Endothelial cell of umbilical vein (primary cell): Measurements from ENCODE around the gene CMIP. TPM values are rescaled to one million over a fixed set of nuclear protein-coding genes. Genes with fewer than 3 reads are reported as not detected.

Experiments
- BruUV-seq: library from RNA; stranded (reverse); fragments of 400-500 nt; replicated peaks from 2 replicates; lab custom pipeline; 2021; lab: Mats Ljungman, UMichigan
- CTCF ChIA-PET: fragments of 300-600, 350-600 bp; sonication (Branson Sonifier 250); formaldehyde crosslinking; loops from one replicate; lab custom pipeline; 2021; ENCODE audit warnings: antibody characterized with exemption, inconsistent platforms; lab: Charles Lee
- POLR2A ChIA-PET: fragments of 300-600, 350-600 bp; sonication (Branson Sonifier 250); formaldehyde crosslinking; loops from one replicate; lab custom pipeline; 2021; ENCODE audit warnings: antibody characterized with exemption, inconsistent platforms; lab: Charles Lee
- DNase-seq: peaks from one replicate; pipeline ENCODE4 v3.0.0-alpha.2; 2011; ENCODE audit warnings: low read depth, low spot score
- FAIRE-seq: peaks from 2 replicates; lab custom pipeline; 2011; peaks lifted over from hg19 to GRCh38; lab: Jason Lieb, UNC
- H2AFZ ChIP-seq: 2 replicates; pipeline ENCODE4 v1.6.0; 2012; ENCODE audit warnings: low read depth, low read length, control low read depth, inconsistent platforms
- H3K27ac ChIP-seq: 2 replicates; pipeline ENCODE4 v1.5.1; 2011; ENCODE audit warnings: low read depth, mild to moderate bottlenecking, control low read depth, low read length, moderate library complexity; ENCODE audit not compliant: insufficient read depth
- H3K27me3 ChIP-seq, 2 experiments: 2 replicates each; pipeline versions ENCODE4 v1.6.0 to v1.6.1; 2011; ENCODE audit warnings: low read length in 2 of 2, mixed read lengths in 1 of 2; ENCODE audit not compliant: control insufficient read depth in 2 of 2, insufficient read depth in 2 of 2
- H3K36me3 ChIP-seq, 2 experiments: 2 replicates in 1 of 2; 3 replicates in 1 of 2; pipeline ENCODE4 v1.5.1; 2011; ENCODE audit warnings: low read length in 2 of 2, mild to moderate bottlenecking in 1 of 2, moderate library complexity in 1 of 2; ENCODE audit not compliant: control insufficient read depth in 2 of 2, insufficient read depth in 2 of 2; ENCODE audit errors: extremely low read depth in 1 of 2
- H3K4me1 ChIP-seq: 3 replicates; pipeline ENCODE4 v1.5.1; 2011; ENCODE audit warnings: mild to moderate bottlenecking, low read length; ENCODE audit not compliant: control insufficient read depth, insufficient read depth; ENCODE audit errors: extremely low read depth
- H3K4me2 ChIP-seq: 2 replicates; pipeline ENCODE4 v1.6.1; 2011; ENCODE audit warnings: low read length, control low read depth, mixed read lengths; ENCODE audit not compliant: insufficient read depth
- H3K4me3 ChIP-seq, 3 experiments: fragments of 200-600 bp in 1 of 3; sonication (generic), shearing (Covaris generic) in 1 of 3; replicated peaks in 1 of 3; 2 replicates each; pipeline ENCODE4 v1.5.1; 2011 to 2016; ENCODE audit warnings: control low read depth in 3 of 3, low read length in 3 of 3, mild to moderate bottlenecking in 2 of 3, inconsistent platforms in 1 of 3, low read depth in 1 of 3, moderate library complexity in 1 of 3; ENCODE audit not compliant: insufficient read depth in 1 of 3
- H3K79me2 ChIP-seq: 2 replicates; pipeline ENCODE4 v1.6.0; 2012; ENCODE audit warnings: low read length, inconsistent platforms; ENCODE audit not compliant: control insufficient read depth, insufficient read depth
- H3K9ac ChIP-seq: replicated peaks from 2 replicates; pipeline ENCODE3; 2011; ENCODE audit warnings: low read length, control low read depth; ENCODE audit not compliant: insufficient read depth; ENCODE audit errors: extremely low read depth
- H3K9me1 ChIP-seq: replicated peaks from 3 replicates; pipeline ENCODE4 v1.6.0; 2011; ENCODE audit warnings: mild to moderate bottlenecking, low read length; ENCODE audit not compliant: control insufficient read depth, insufficient read depth; ENCODE audit errors: extremely low read depth
- H3K9me3 ChIP-seq: replicated peaks from 2 replicates; pipeline ENCODE4 v1.5.1; 2012; ENCODE audit warnings: low read length, inconsistent platforms; ENCODE audit not compliant: control insufficient read depth, insufficient read depth
- H4K20me1 ChIP-seq: replicated peaks from 2 replicates; pipeline ENCODE3; 2011; ENCODE audit warnings: mild to moderate bottlenecking, low read length; ENCODE audit not compliant: control insufficient read depth, insufficient read depth; ENCODE audit errors: extremely low read depth
- CTCF ChIP-seq, 2 donors: IDR thresholded peaks; 1 replicate in 1 of 2; 2 replicates in 1 of 2; pipeline ENCODE4 v1.5.1; 2011; ENCODE audit warnings: low read length in 2 of 2, mild to moderate bottlenecking in 2 of 2, moderate library complexity in 2 of 2, control low read depth in 1 of 2, inconsistent platforms in 1 of 2, low read depth in 1 of 2; ENCODE audit not compliant: insufficient read depth in 1 of 2; ENCODE audit errors: extremely low read depth in 1 of 2
- EZH2 ChIP-seq: IDR thresholded peaks from 2 replicates; pipeline ENCODE4 v1.6.1; 2012; ENCODE audit warnings: borderline replicate concordance, low read depth, mild to moderate bottlenecking, moderate library complexity, low read length, inconsistent platforms; ENCODE audit not compliant: severe bottlenecking
- GATA2 ChIP-seq: IDR thresholded peaks from 2 replicates; pipeline ENCODE4 v1.7.0; 2011; ENCODE audit warnings: low read depth, mild to moderate bottlenecking, moderate library complexity, mixed read lengths, low read length; ENCODE audit not compliant: insufficient read length, insufficient read depth
- JUN ChIP-seq: IDR thresholded peaks from 2 replicates; pipeline ENCODE4 v1.6.1; 2011; ENCODE audit warnings: borderline replicate concordance, low read depth; ENCODE audit not compliant: insufficient read length, insufficient read depth
- MAX ChIP-seq: IDR thresholded peaks from 2 replicates; pipeline ENCODE4 v1.6.1; 2011; ENCODE audit not compliant: insufficient read depth, insufficient read length
- MYC ChIP-seq: IDR thresholded peaks from one replicate; pipeline ENCODE4 v1.6.1; 2011; ENCODE audit warnings: mild to moderate bottlenecking, low read depth, low read length
- POLR2A ChIP-seq: IDR thresholded peaks from 2 replicates; pipeline ENCODE4 v1.6.1; 2012; ENCODE audit warnings: low read depth, mild to moderate bottlenecking, control low read depth, low read length
- dilution Hi-C: fragments of 300-500 bp; cut with MboI; formaldehyde crosslinking; loops from one replicate; pipeline ENCODE4 v1.15.0; 2019; ENCODE audit warnings: low sequenced_read_pairs; ENCODE audit not compliant: extremely low pct_ligation_motif_present
- intact Hi-C: fragments of 100-400 bp; cut with micrococcal nuclease; formaldehyde crosslinking; loops from one replicate; pipeline ENCODE4 v1.10.0; 2022
- polyA plus RNA-seq, 4 experiments: library from polyadenylated mRNA; depleted of rRNA in 3 of 4; stranded (reverse) in 3 of 4; unstranded in 1 of 4; fragments of >200 nt; gene quantifications; 2 replicates each; pipeline versions ENCODE4 v1.2.1 to v1.2.3, GENCODE V29; 2011 to 2012; ENCODE audit warnings: missing spikeins in 1 of 4
- total RNA-seq: library from RNA; stranded (reverse); gene quantifications from 2 replicates; pipeline ENCODE4 v1.2.3, GENCODE V29; 2021

Gene CMIP
- total and polyA plus RNA-seq, 2 donors (not counting 3 experiments of a cell fraction or from before 2014, with no cell fraction given) = 29.0 to 101 TPM

GRCh38 chr16:81554979-81555378 is 110.4 kb downstream of the CMIP start:
- dilution Hi-C loops (no loop called here), intact Hi-C loops (loop anchor here (5.0 kb wide), 2 partner anchors 57 to 148 kb away; no protein-coding TSS in a partner anchor)
- Histone ChIP-seq H3K9ac (no peak overlapping the region), H4K20me1 (no peaks in the 10 kb centered on the region), H3K4me2 (no peak overlapping the region), H2AFZ (no peak overlapping the region), H3K4me3 (no peak overlapping the region), H3K79me2 (peaks cover 40% of the 10 kb centered on the region), H3K9me3 (no peaks in the 10 kb centered on the region), H3K27ac (no peak overlapping the region), H3K9me1 (no peaks in the 10 kb centered on the region), H3K36me3 (peaks cover 0 to 2% of the 10 kb centered on the region in 2 experiments), H3K27me3 (no peaks in the 10 kb centered on the region), H3K4me1 (peaks cover 45% of the 10 kb centered on the region)
- no peak for FAIRE-seq
- TF ChIP-seq POLR2A (no peak), MAX (no peak), MYC (no peak), JUN (no peak), CTCF (IDR thresholded peaks at IDR 0.05; ENCODE audit: extremely low read depth in 1 of 2, insufficient read depth in 1 of 2, low read depth in 1 of 2, low read length in 2 of 2) (no peak), GATA2 (no peak), EZH2 (no peak)
- BruUV-seq = no TSS peak
- CTCF ChIA-PET = no interaction called here
- DNase-seq = no peak
- POLR2A ChIA-PET = no interaction called here
